IMR-90 (cell line): ENCODE data around the gene PRDM15.

ENCODE experiments used
- BHLHE40 ChIP-seq: fragments of 150-350 bp; IDR thresholded peaks from 2 replicates; pipeline ENCODE4 v1.6.1; 2016; ENCODE audit warnings: mild to moderate bottlenecking, low read depth, low read length
- CEBPB ChIP-seq: IDR thresholded peaks from 2 replicates; pipeline ENCODE4 v1.6.1; 2012; ENCODE audit warnings: low read depth, low read length, improper control_type of control experiment
- CHD1 ChIP-seq: IDR thresholded peaks from 2 replicates; pipeline ENCODE4 v1.6.1; 2012; ENCODE audit warnings: low read depth, low read length, improper control_type of control experiment
- FOS ChIP-seq: fragments of 150-350 bp; IDR thresholded peaks from 2 replicates; pipeline ENCODE4 v1.6.1; 2016; ENCODE audit warnings: low read depth, low read length
- MAFK ChIP-seq: IDR thresholded peaks from 2 replicates; pipeline ENCODE4 v1.6.1; 2012; ENCODE audit warnings: low read depth, low read length, improper control_type of control experiment
- NFE2L2 ChIP-seq: fragments of 150-350 bp; IDR thresholded peaks from 2 replicates; pipeline ENCODE4 v1.6.1; 2016; ENCODE audit warnings: low read depth, mild to moderate bottlenecking, low read length
- POLR2A ChIP-seq: IDR thresholded peaks from 2 replicates; pipeline ENCODE4 v1.6.1; 2012; ENCODE audit warnings: mild to moderate bottlenecking, low read depth, low read length
- RAD21 ChIP-seq: IDR thresholded peaks from 2 replicates; pipeline ENCODE4 v1.6.1; 2012; ENCODE audit warnings: low read length, improper control_type of control experiment
- RFX5 ChIP-seq: IDR thresholded peaks from 2 replicates; pipeline ENCODE4 v1.8.0; 2012; ENCODE audit warnings: low read depth, mild to moderate bottlenecking, low read length, moderate library complexity
- TF ChIP-seq, protein P1 (sequence below): conservative IDR thresholded peaks from 2 replicates; pipeline ENCODE4 v1.5.1; 2012; ENCODE audit warnings: mild to moderate bottlenecking, low read depth, low read length, improper control_type of control experiment
- TF ChIP-seq, protein P2 (sequence below): fragments of 150-350 bp; IDR thresholded peaks from 2 replicates; pipeline ENCODE4 v1.6.1; 2017; ENCODE audit warnings: mild to moderate bottlenecking, antibody characterized with exemption, low read length, low read depth
- TF ChIP-seq, protein P3 (sequence below): fragments of 150-350 bp; IDR thresholded peaks from 2 replicates; pipeline ENCODE4 v1.6.1; 2016; ENCODE audit warnings: low read depth, mild to moderate bottlenecking, low read length, moderate library complexity, borderline replicate concordance

- no peak for TF ChIP-seq NFE2L2
- TF ChIP-seq, protein P1, sequence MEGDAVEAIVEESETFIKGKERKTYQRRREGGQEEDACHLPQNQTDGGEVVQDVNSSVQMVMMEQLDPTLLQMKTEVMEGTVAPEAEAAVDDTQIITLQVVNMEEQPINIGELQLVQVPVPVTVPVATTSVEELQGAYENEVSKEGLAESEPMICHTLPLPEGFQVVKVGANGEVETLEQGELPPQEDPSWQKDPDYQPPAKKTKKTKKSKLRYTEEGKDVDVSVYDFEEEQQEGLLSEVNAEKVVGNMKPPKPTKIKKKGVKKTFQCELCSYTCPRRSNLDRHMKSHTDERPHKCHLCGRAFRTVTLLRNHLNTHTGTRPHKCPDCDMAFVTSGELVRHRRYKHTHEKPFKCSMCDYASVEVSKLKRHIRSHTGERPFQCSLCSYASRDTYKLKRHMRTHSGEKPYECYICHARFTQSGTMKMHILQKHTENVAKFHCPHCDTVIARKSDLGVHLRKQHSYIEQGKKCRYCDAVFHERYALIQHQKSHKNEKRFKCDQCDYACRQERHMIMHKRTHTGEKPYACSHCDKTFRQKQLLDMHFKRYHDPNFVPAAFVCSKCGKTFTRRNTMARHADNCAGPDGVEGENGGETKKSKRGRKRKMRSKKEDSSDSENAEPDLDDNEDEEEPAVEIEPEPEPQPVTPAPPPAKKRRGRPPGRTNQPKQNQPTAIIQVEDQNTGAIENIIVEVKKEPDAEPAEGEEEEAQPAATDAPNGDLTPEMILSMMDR: no peak
- 0 out of 2 replicates have a peak, but pooled peaks have one; percentile 4 for TF ChIP-seq CEBPB
- no peak for TF ChIP-seq MAFK
- no peak for TF ChIP-seq POLR2A
- TF ChIP-seq CHD1: no peak
- TF ChIP-seq, protein P2, sequence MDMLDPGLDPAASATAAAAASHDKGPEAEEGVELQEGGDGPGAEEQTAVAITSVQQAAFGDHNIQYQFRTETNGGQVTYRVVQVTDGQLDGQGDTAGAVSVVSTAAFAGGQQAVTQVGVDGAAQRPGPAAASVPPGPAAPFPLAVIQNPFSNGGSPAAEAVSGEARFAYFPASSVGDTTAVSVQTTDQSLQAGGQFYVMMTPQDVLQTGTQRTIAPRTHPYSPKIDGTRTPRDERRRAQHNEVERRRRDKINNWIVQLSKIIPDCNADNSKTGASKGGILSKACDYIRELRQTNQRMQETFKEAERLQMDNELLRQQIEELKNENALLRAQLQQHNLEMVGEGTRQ: no peak
- TF ChIP-seq RAD21: no peak
- no peak for TF ChIP-seq FOS
- no peak for TF ChIP-seq RFX5
- TF ChIP-seq, protein P3, sequence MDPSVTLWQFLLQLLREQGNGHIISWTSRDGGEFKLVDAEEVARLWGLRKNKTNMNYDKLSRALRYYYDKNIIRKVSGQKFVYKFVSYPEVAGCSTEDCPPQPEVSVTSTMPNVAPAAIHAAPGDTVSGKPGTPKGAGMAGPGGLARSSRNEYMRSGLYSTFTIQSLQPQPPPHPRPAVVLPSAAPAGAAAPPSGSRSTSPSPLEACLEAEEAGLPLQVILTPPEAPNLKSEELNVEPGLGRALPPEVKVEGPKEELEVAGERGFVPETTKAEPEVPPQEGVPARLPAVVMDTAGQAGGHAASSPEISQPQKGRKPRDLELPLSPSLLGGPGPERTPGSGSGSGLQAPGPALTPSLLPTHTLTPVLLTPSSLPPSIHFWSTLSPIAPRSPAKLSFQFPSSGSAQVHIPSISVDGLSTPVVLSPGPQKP: no peak
- no peak for TF ChIP-seq BHLHE40
Observed at GRCh38 chr21:41895643-41896493, 16.7 kb upstream of the PRDM15 start.
